ENCODE results near the gene MAP4K2. TPM values are rescaled to one million over a fixed set of nuclear protein-coding genes. Genes with fewer than 3 reads are reported as not detected.

The MAP4K2 gene
- total RNA-seq, 4 donors from 2014 or later: 13.6 to 20.4 (median 15.3) TPM

- WGBS: 95% methylated on average over 9 of the region's 9 CpGs
- H3K4me1 ChIP-seq: peaks cover 37% of the 10 kb centered on the region
- TF ChIP-seq, protein P1, sequence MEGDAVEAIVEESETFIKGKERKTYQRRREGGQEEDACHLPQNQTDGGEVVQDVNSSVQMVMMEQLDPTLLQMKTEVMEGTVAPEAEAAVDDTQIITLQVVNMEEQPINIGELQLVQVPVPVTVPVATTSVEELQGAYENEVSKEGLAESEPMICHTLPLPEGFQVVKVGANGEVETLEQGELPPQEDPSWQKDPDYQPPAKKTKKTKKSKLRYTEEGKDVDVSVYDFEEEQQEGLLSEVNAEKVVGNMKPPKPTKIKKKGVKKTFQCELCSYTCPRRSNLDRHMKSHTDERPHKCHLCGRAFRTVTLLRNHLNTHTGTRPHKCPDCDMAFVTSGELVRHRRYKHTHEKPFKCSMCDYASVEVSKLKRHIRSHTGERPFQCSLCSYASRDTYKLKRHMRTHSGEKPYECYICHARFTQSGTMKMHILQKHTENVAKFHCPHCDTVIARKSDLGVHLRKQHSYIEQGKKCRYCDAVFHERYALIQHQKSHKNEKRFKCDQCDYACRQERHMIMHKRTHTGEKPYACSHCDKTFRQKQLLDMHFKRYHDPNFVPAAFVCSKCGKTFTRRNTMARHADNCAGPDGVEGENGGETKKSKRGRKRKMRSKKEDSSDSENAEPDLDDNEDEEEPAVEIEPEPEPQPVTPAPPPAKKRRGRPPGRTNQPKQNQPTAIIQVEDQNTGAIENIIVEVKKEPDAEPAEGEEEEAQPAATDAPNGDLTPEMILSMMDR (IDR thresholded peaks at IDR 0.05): no peak
- no peak for TF ChIP-seq EP300 (IDR thresholded peaks at IDR 0.05)
- TF ChIP-seq POLR2AphosphoS5 (IDR thresholded peaks at IDR 0.05): no peak
- TF ChIP-seq POLR2A (IDR thresholded peaks at IDR 0.05): no peak
- H3K27ac ChIP-seq: no peak overlapping the region
- no peak for DNase-seq (ENCODE audit: low spot score in 2 of 2)
- H3K9me3 ChIP-seq: no peaks in the 10 kb centered on the region
- no peak overlapping the region for H3K4me3 ChIP-seq
- H3K36me3 ChIP-seq: peaks cover 23% of the 10 kb centered on the region
- no peaks in the 10 kb centered on the region for H3K27me3 ChIP-seq
These were observed 2.5 kb upstream of the MAP4K2 start for GRCh38 chr11:64805481-64805880.

- TF ChIP-seq, protein P1 (IDR thresholded peaks at IDR 0.05): no peak
- no peak for TF ChIP-seq POLR2A (IDR thresholded peaks at IDR 0.05)
- no peak for TF ChIP-seq POLR2AphosphoS5 (IDR thresholded peaks at IDR 0.05)
- no peak for TF ChIP-seq EP300 (IDR thresholded peaks at IDR 0.05)
- Histone ChIP-seq H3K27ac (no peak overlapping the region), H3K36me3 (peaks cover 23% of the 10 kb centered on the region), H3K9me3 (no peaks in the 10 kb centered on the region), H3K4me1 (peaks cover 34% of the 10 kb centered on the region), H3K4me3 (peak overlapping the region; percentile 66), H3K27me3 (no peaks in the 10 kb centered on the region)
- 91% methylated on average over 15 of the region's 41 CpGs for WGBS
- DNase-seq (ENCODE audit: low spot score in 2 of 2): peak in 1 of 2 donors; percentile 72
These were observed 1.6 kb upstream of the MAP4K2 start for GRCh38 chr11:64804346-64805210.

- DNase-seq (ENCODE audit: low spot score in 2 of 2): no peak
- H3K4me3 ChIP-seq: peak overlapping the region; percentile 66
- H3K4me1 ChIP-seq: peaks cover 27% of the 10 kb centered on the region
These were observed 882 bp upstream of the MAP4K2 start for GRCh38 chr11:64803846-64804345.

GRCh38 chr11:64802370-64803157 lies 450 bp downstream of the MAP4K2 start:
- peaks cover 19% of the 10 kb centered on the region for H3K36me3 ChIP-seq
- peaks cover 26% of the 10 kb centered on the region for H3K4me1 ChIP-seq
- peak overlapping the region; percentile 66 for H3K4me3 ChIP-seq
- peak overlapping the region; percentile 57 for H3K27ac ChIP-seq
- TF ChIP-seq POLR2A (IDR thresholded peaks at IDR 0.05) (no peak), EP300 (IDR thresholded peaks at IDR 0.05) (no peak), POLR2AphosphoS5 (IDR thresholded peaks at IDR 0.05) (no peak)
- TF ChIP-seq, protein P1 (IDR thresholded peaks at IDR 0.05): no peak
- WGBS: 50% methylated on average over 4 of the region's 54 CpGs
- no peaks in the 10 kb centered on the region for H3K27me3 ChIP-seq
- peak in 1 of 2 donors; percentile 79 for DNase-seq (ENCODE audit: low spot score in 2 of 2)
- no peaks in the 10 kb centered on the region for H3K9me3 ChIP-seq

More at GRCh38 chr11:64803846-64804345, 882 bp upstream of the MAP4K2 start:
- no peak for TF ChIP-seq POLR2AphosphoS5 (IDR thresholded peaks at IDR 0.05)
- TF ChIP-seq, protein P1 (IDR thresholded peaks at IDR 0.05): no peak
- no peak for TF ChIP-seq EP300 (IDR thresholded peaks at IDR 0.05)
- no peak for TF ChIP-seq POLR2A (IDR thresholded peaks at IDR 0.05)
- 35% methylated on average over 14 of the region's 15 CpGs for WGBS
- peaks cover 23% of the 10 kb centered on the region for H3K36me3 ChIP-seq
- H3K27me3 ChIP-seq: no peaks in the 10 kb centered on the region
- peak overlapping the region; percentile 79 for H3K27ac ChIP-seq
- no peaks in the 10 kb centered on the region for H3K9me3 ChIP-seq

Measured in suprapubic skin (tissue), 4 donors.